IMR-90 (cell line): ENCODE measurements around the gene NEURL2. TPM values are rescaled to one million over a fixed set of nuclear protein-coding genes. Genes with fewer than 3 reads are reported as not detected.

ENCODE experiments used
- ATAC-seq: fragments of 200-7000 bp; cut with Tn5 transposase; 2 replicates; pipeline ENCODE4 v1.9.1; 2020; ENCODE audit warnings: low read depth, mild to moderate bottlenecking, moderate library complexity
- BruUV-seq: library from RNA; stranded (reverse); fragments of 400-500 nt; replicated peaks from 2 replicates; lab custom pipeline; 2021; lab: Mats Ljungman, UMichigan
- CTCF ChIA-PET: fragments of 300-600 bp; formaldehyde crosslinking; extraction: SDS; loops from one replicate; lab custom pipeline; 2021; ENCODE audit warnings: antibody characterized with exemption; lab: Yijun Ruan, JAX
- POLR2A ChIA-PET: fragments of 300-600 bp; sonication (Branson Sonifier 250); formaldehyde crosslinking; loops from one replicate; lab custom pipeline; 2022; ENCODE audit warnings: antibody characterized with exemption; ENCODE audit not compliant: unreplicated experiment; lab: Charles Lee
- DNase-seq: peaks from one replicate; pipeline ENCODE4 v3.0.0; 2013
- H2AFZ ChIP-seq: replicated peaks from 2 replicates; pipeline ENCODE3; 2013; ENCODE audit warnings: low read length, mild to moderate bottlenecking; ENCODE audit not compliant: poor library complexity
- H2AK5ac ChIP-seq: 2 replicates; pipeline ENCODE4 v1.6.1; 2013; ENCODE audit warnings: low read depth, low read length, inconsistent platforms
- H2AK9ac ChIP-seq: replicated peaks from 2 replicates; pipeline ENCODE3; 2013; ENCODE audit warnings: mild to moderate bottlenecking, low read depth, low read length, moderate library complexity; ENCODE audit not compliant: poor library complexity
- H2BK120ac ChIP-seq: 2 replicates; pipeline ENCODE4 v1.6.1; 2013; ENCODE audit warnings: low read depth, low read length, inconsistent platforms
- H2BK15ac ChIP-seq: 3 replicates; pipeline ENCODE4 v1.6.1; 2013; ENCODE audit warnings: low read depth, low read length, inconsistent platforms
- H2BK20ac ChIP-seq: 2 replicates; pipeline ENCODE4 v1.6.1; 2013; ENCODE audit warnings: low read depth, mild to moderate bottlenecking, inconsistent platforms, low read length, moderate library complexity
- H2BK5ac ChIP-seq: 2 replicates; pipeline ENCODE4 v1.6.1; 2013; ENCODE audit warnings: mild to moderate bottlenecking, low read depth, low read length, inconsistent platforms; ENCODE audit not compliant: poor library complexity, severe bottlenecking
- H3K14ac ChIP-seq: replicated peaks from 2 replicates; pipeline ENCODE4 v1.6.1; 2013; ENCODE audit warnings: low read depth, low read length, inconsistent platforms
- H3K18ac ChIP-seq: 2 replicates; pipeline ENCODE4 v1.6.1; 2013; ENCODE audit warnings: low read depth, low read length, control low read depth
- H3K23ac ChIP-seq: 2 replicates; pipeline ENCODE4 v1.6.1; 2013; ENCODE audit warnings: low read depth, low read length, inconsistent platforms
- H3K27ac ChIP-seq: 2 replicates; pipeline ENCODE4 v1.5.1; 2013; ENCODE audit warnings: mild to moderate bottlenecking, control low read depth, low read length; ENCODE audit not compliant: insufficient read depth
- H3K27me3 ChIP-seq: 2 replicates; pipeline ENCODE4 v1.6.1; 2013; ENCODE audit warnings: low read length; ENCODE audit not compliant: control insufficient read depth, insufficient read depth
- H3K36me3 ChIP-seq: 2 replicates; pipeline ENCODE4 v1.6.1; 2013; ENCODE audit warnings: low read length, mixed read lengths; ENCODE audit not compliant: control insufficient read depth, insufficient read depth
- H3K4ac ChIP-seq: 2 replicates; pipeline ENCODE4 v1.6.1; 2013; ENCODE audit warnings: low read depth, low read length, inconsistent platforms
- H3K4me1 ChIP-seq: 2 replicates; pipeline ENCODE4 v1.6.1; 2013; ENCODE audit warnings: low read length, mixed read lengths; ENCODE audit not compliant: control insufficient read depth, insufficient read depth
- H3K4me2 ChIP-seq: 2 replicates; pipeline ENCODE4 v1.6.1; 2013; ENCODE audit warnings: low read depth, mild to moderate bottlenecking, control low read depth, low read length, moderate library complexity
- H3K4me3 ChIP-seq: 2 replicates; pipeline ENCODE4 v1.5.1; 2013; ENCODE audit warnings: low read depth, mild to moderate bottlenecking, control low read depth, low read length, moderate library complexity; ENCODE audit not compliant: insufficient read depth
- H3K56ac ChIP-seq: 2 replicates; pipeline ENCODE4 v1.6.1; 2013; ENCODE audit warnings: low read length, inconsistent platforms; ENCODE audit not compliant: insufficient read depth; ENCODE audit errors: extremely low read depth
- H3K79me1 ChIP-seq, 2 experiments: 2 replicates each; pipeline ENCODE4 v1.6.1; 2013; ENCODE audit warnings: low read length in 2 of 2, inconsistent platforms in 1 of 2, low read depth in 1 of 2
- H3K9ac ChIP-seq: 2 replicates; pipeline ENCODE4 v1.6.1; 2013; ENCODE audit warnings: low read depth, low read length, control low read depth
- H3K9me1 ChIP-seq: 2 replicates; pipeline ENCODE4 v1.6.1; 2013; ENCODE audit warnings: low read length, inconsistent platforms; ENCODE audit not compliant: insufficient read depth
- H3K9me3 ChIP-seq: 2 replicates; pipeline ENCODE4 v1.6.1; 2013; ENCODE audit warnings: low read length; ENCODE audit not compliant: control insufficient read depth, insufficient read depth
- H4K20me1 ChIP-seq: 2 replicates; pipeline ENCODE4 v1.6.1; 2013; ENCODE audit warnings: low read length, inconsistent platforms; ENCODE audit not compliant: insufficient read depth
- H4K5ac ChIP-seq: 2 replicates; pipeline ENCODE4 v1.6.1; 2013; ENCODE audit warnings: mild to moderate bottlenecking, low read depth, low read length, control low read depth
- H4K8ac ChIP-seq, 2 experiments: 2 replicates each; pipeline ENCODE4 v1.6.1; 2013; ENCODE audit warnings: low read depth in 2 of 2, low read length in 2 of 2, control low read depth in 1 of 2, inconsistent platforms in 1 of 2
- H4K91ac ChIP-seq: 2 replicates; pipeline ENCODE4 v1.6.1; 2013; ENCODE audit warnings: low read depth, low read length, inconsistent platforms; ENCODE audit not compliant: insufficient read depth
- BHLHE40 ChIP-seq: fragments of 150-350 bp; IDR thresholded peaks from 2 replicates; pipeline ENCODE4 v1.6.1; 2016; ENCODE audit warnings: mild to moderate bottlenecking, low read depth, low read length
- CEBPB ChIP-seq: IDR thresholded peaks from 2 replicates; pipeline ENCODE4 v1.6.1; 2012; ENCODE audit warnings: low read depth, low read length, improper control_type of control experiment
- CHD1 ChIP-seq: IDR thresholded peaks from 2 replicates; pipeline ENCODE4 v1.6.1; 2012; ENCODE audit warnings: low read depth, low read length, improper control_type of control experiment
- CTCF ChIP-seq: conservative IDR thresholded peaks from 2 replicates; pipeline ENCODE4 v1.5.1; 2012; ENCODE audit warnings: mild to moderate bottlenecking, low read depth, low read length, improper control_type of control experiment
- FOS ChIP-seq: fragments of 150-350 bp; IDR thresholded peaks from 2 replicates; pipeline ENCODE4 v1.6.1; 2016; ENCODE audit warnings: low read depth, low read length
- MAFK ChIP-seq: IDR thresholded peaks from 2 replicates; pipeline ENCODE4 v1.6.1; 2012; ENCODE audit warnings: low read depth, low read length, improper control_type of control experiment
- MAZ ChIP-seq: IDR thresholded peaks from 2 replicates; pipeline ENCODE4 v1.6.1; 2012; ENCODE audit warnings: low read depth, mild to moderate bottlenecking, low read length, improper control_type of control experiment, moderate library complexity, borderline replicate concordance
- MXI1 ChIP-seq: IDR thresholded peaks from 2 replicates; pipeline ENCODE4 v1.6.1; 2012; ENCODE audit warnings: low read depth, mild to moderate bottlenecking, low read length, moderate library complexity, borderline replicate concordance
- NFE2L2 ChIP-seq: fragments of 150-350 bp; IDR thresholded peaks from 2 replicates; pipeline ENCODE4 v1.6.1; 2016; ENCODE audit warnings: low read depth, mild to moderate bottlenecking, low read length
- POLR2A ChIP-seq: IDR thresholded peaks from 2 replicates; pipeline ENCODE4 v1.6.1; 2012; ENCODE audit warnings: mild to moderate bottlenecking, low read depth, low read length
- RAD21 ChIP-seq: IDR thresholded peaks from 2 replicates; pipeline ENCODE4 v1.6.1; 2012; ENCODE audit warnings: low read length, improper control_type of control experiment
- RCOR1 ChIP-seq: IDR thresholded peaks from 2 replicates; pipeline ENCODE4 v1.6.1; 2012; ENCODE audit warnings: mild to moderate bottlenecking, low read length, improper control_type of control experiment; ENCODE audit not compliant: insufficient replicate concordance
- RFX5 ChIP-seq: IDR thresholded peaks from 2 replicates; pipeline ENCODE4 v1.8.0; 2012; ENCODE audit warnings: low read depth, mild to moderate bottlenecking, low read length, moderate library complexity
- SMC3 ChIP-seq: fragments of 150-350 bp; IDR thresholded peaks from 2 replicates; pipeline ENCODE4 v1.6.1; 2016; ENCODE audit warnings: low read depth, mild to moderate bottlenecking, antibody characterized with exemption, low read length, moderate library complexity
- USF2 ChIP-seq: fragments of 150-350 bp; IDR thresholded peaks from 2 replicates; pipeline ENCODE4 v1.6.1; 2017; ENCODE audit warnings: mild to moderate bottlenecking, antibody characterized with exemption, low read length, low read depth
- WGBS, 2 experiments: methylation state at CpG; one replicate each; pipeline versions ENCODE4 v1.1.5 to v1.1.7; 2013; ENCODE audit warnings: missing lambda C conversion rate in 2 of 2; ENCODE audit not compliant: insufficient read length in 1 of 2; ENCODE audit errors: extremely low coverage in 2 of 2; 5-methylcytosine and 5-hydroxymethylcytosine counted together
- dilution Hi-C: fragments of 300-500 bp; cut with HindIII; formaldehyde crosslinking; loops from one replicate; pipeline ENCODE4 v1.14.3; 2018; ENCODE audit warnings: low sequenced_read_pairs; ENCODE audit not compliant: unreplicated experiment
- in situ Hi-C: fragments of 300-500 bp; cut with MboI; formaldehyde crosslinking; loops from 3 replicates; pipeline ENCODE4 v1.14.3; 2019; ENCODE audit warnings: low sequenced_read_pairs, inconsistent platforms, mixed read lengths
- intact Hi-C: fragments of 100-400 bp; cut with micrococcal nuclease; formaldehyde crosslinking; loops from 2 replicates; pipeline ENCODE4 v1.10.0; 2022
- polyA plus RNA-seq, 3 experiments: library from polyadenylated mRNA; depleted of rRNA; stranded (reverse); fragments of >200 nt; gene quantifications; 2 replicates each; pipeline ENCODE4 v1.2.3, GENCODE V29; 2012; ENCODE audit warnings: low replicate concordance in 1 of 3
- total RNA-seq: library from RNA; depleted of rRNA; stranded (reverse); fragments of >200 nt; gene quantifications from 2 replicates; pipeline ENCODE4 v1.2.3, GENCODE V29; 2012
- TF ChIP-seq, protein P1 (sequence below): fragments of 150-350 bp; IDR thresholded peaks from 2 replicates; pipeline ENCODE4 v1.6.1; 2016; ENCODE audit warnings: low read depth, mild to moderate bottlenecking, low read length, moderate library complexity, borderline replicate concordance

The NEURL2 gene
- total and polyA plus RNA-seq, 2 of the 4 experiments (the other 2 are of a cell fraction), result 1.1 to 2.5 TPM

DNA sequence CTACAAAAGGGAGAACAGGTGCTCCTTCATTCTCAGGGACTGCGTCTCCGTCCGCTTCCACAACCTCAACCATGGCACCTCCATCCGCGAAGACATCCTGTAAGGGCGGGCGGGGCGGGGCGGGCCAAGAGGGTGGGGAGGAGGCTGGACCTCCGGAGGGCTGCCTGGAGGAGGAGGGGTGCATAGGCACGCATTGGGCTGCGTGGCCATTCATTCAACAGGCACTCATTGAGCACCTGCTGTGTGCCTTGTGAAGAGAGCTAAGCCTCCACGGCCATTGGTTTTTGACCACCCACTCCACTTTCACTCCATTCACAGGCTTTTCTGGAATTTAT lies 33.2 kb downstream of the NEURL2 start:
- dilution Hi-C loops (no loop called here), in situ Hi-C loops (no loop called here), intact Hi-C loops (loop anchor here (2.0 kb wide), 2 partner anchors 73 to 77 kb away; partner anchors contain the start of gene PCIF1)
- H2BK20ac ChIP-seq, result no peak overlapping the region
- peak overlapping the region; percentile 65 for H3K9ac ChIP-seq
- peak overlapping the region; percentile 6; the same call in 1 of the 2 replicates for H3K18ac ChIP-seq
- no peaks in the 10 kb centered on the region for H3K27me3 ChIP-seq
- BruUV-seq, result no TSS peak
- 18% methylated on average over 2 of the region's 13 CpGs; no CpG with 5 or more reads in 1 of the 2 experiments for WGBS, 2 experiments
- peak overlapping the region; percentile 91 for H4K5ac ChIP-seq
- H4K8ac ChIP-seq, result peak overlapping the region; percentile 82 to 95
- CTCF ChIA-PET, result no interaction called here
- TF ChIP-seq RCOR1, result no peak
- no peak for TF ChIP-seq MAFK
- TF ChIP-seq, protein P1, sequence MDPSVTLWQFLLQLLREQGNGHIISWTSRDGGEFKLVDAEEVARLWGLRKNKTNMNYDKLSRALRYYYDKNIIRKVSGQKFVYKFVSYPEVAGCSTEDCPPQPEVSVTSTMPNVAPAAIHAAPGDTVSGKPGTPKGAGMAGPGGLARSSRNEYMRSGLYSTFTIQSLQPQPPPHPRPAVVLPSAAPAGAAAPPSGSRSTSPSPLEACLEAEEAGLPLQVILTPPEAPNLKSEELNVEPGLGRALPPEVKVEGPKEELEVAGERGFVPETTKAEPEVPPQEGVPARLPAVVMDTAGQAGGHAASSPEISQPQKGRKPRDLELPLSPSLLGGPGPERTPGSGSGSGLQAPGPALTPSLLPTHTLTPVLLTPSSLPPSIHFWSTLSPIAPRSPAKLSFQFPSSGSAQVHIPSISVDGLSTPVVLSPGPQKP, result no peak
- TF ChIP-seq BHLHE40, result no peak
- no peak for TF ChIP-seq USF2
- no peak for TF ChIP-seq FOS
- TF ChIP-seq CHD1, result no peak
- no peak for TF ChIP-seq RFX5
- no peak for TF ChIP-seq CTCF
- TF ChIP-seq MAZ, result no peak
- no peak for TF ChIP-seq MXI1
- TF ChIP-seq SMC3, result no peak
- no peak for TF ChIP-seq RAD21
- no peak for TF ChIP-seq POLR2A
- TF ChIP-seq NFE2L2, result no peak
- TF ChIP-seq CEBPB, result no peak
- peak; percentile 12 for ATAC-seq
- peak overlapping the region; percentile 30; the same call in 1 of the 2 replicates for H2BK120ac ChIP-seq
- no peak overlapping the region for H3K56ac ChIP-seq
- peak overlapping the region; percentile 72 for H2BK5ac ChIP-seq
- H3K23ac ChIP-seq, result no peak overlapping the region
- peak overlapping the region; percentile 81 for H3K4ac ChIP-seq
- peaks cover 8% of the 10 kb centered on the region for H3K9me1 ChIP-seq
- peak overlapping the region; percentile 97 for H2AFZ ChIP-seq
- POLR2A ChIA-PET, result no interaction called here
- no peak overlapping the region for H2BK15ac ChIP-seq
- H4K91ac ChIP-seq, result peak overlapping the region; percentile 78
- H3K4me1 ChIP-seq, result peaks cover 8% of the 10 kb centered on the region; the same call in 1 of the 2 replicates
- H3K79me1 ChIP-seq, result peaks cover 23 to 63% of the 10 kb centered on the region in 2 experiments
- no peak for DNase-seq
- peak overlapping the region; percentile 64 for H3K27ac ChIP-seq
- H3K4me3 ChIP-seq, result peak overlapping the region; percentile 53
- H3K9me3 ChIP-seq, result no peaks in the 10 kb centered on the region
- H2AK5ac ChIP-seq, result peak overlapping the region; percentile 74
- H3K4me2 ChIP-seq, result peak overlapping the region; percentile 84
- peaks cover 6% of the 10 kb centered on the region; the same call in 1 of the 2 replicates for H3K36me3 ChIP-seq
- H3K14ac ChIP-seq, result peak overlapping the region; percentile 73
- H2AK9ac ChIP-seq, result peak overlapping the region; percentile 92
- H4K20me1 ChIP-seq, result no peaks in the 10 kb centered on the region
